Spleen (tissue), 11 donors: ENCODE data around the gene FBN2. TPM values are rescaled to one million over a fixed set of nuclear protein-coding genes. Genes with fewer than 3 reads are reported as not detected.

Experiments
- DNase-seq: peaks from one replicate; pipeline ENCODE4 v3.0.0-alpha.2; 2020
- H3K27ac ChIP-seq, 8 donors: fragments of 200-600 bp; sonication (generic) in 7 of 8; 1 replicate in 4 of 8; 2 replicates in 4 of 8; pipeline versions ENCODE4 v1.5.0 to v1.8.0; 2016 to 2021; ENCODE audit warnings: inconsistent platforms in 4 of 8, mild to moderate bottlenecking in 4 of 8, moderate library complexity in 1 of 8
- H3K27me3 ChIP-seq, 7 donors: fragments of 200-600 bp; sonication (generic) in 6 of 7; replicated peaks in 1 of 7; 1 replicate in 4 of 7; 2 replicates in 3 of 7; pipeline versions ENCODE4 v1.5.0 to v1.8.0; 2016 to 2021; ENCODE audit warnings: inconsistent platforms in 3 of 7, mild to moderate bottlenecking in 1 of 7
- H3K36me3 ChIP-seq, 6 donors: fragments of 200-600 bp; sonication (generic) in 5 of 6; 1 replicate in 4 of 6; 2 replicates in 2 of 6; pipeline versions ENCODE4 v1.5.0 to v1.8.0; 2016 to 2021; ENCODE audit warnings: inconsistent platforms in 2 of 6
- H3K4me1 ChIP-seq, 6 donors: fragments of 200-600 bp; sonication (generic) in 5 of 6; 1 replicate in 3 of 6; 2 replicates in 3 of 6; pipeline versions ENCODE4 v1.5.0 to v1.8.0; 2016 to 2021; ENCODE audit warnings: inconsistent platforms in 3 of 6
- H3K4me3 ChIP-seq, 8 donors: fragments of 200-600 bp; sonication (generic) in 7 of 8; 1 replicate in 4 of 8; 2 replicates in 4 of 8; pipeline versions ENCODE4 v1.5.0 to v1.8.0; 2016 to 2021; ENCODE audit warnings: inconsistent platforms in 4 of 8, mild to moderate bottlenecking in 4 of 8, moderate library complexity in 2 of 8
- H3K9me3 ChIP-seq, 8 donors: fragments of 200-600 bp; sonication (generic) in 7 of 8; 1 replicate in 4 of 8; 2 replicates in 4 of 8; pipeline versions ENCODE4 v1.5.0 to v1.8.0; 2016 to 2021; ENCODE audit warnings: inconsistent platforms in 4 of 8
- CTCF ChIP-seq, 11 experiments: fragments of 200-600 bp in 7 of 11; fragments of 450-650 bp in 4 of 11; sonication (generic) in 4 of 11; IDR thresholded peaks in 8 of 11; conservative IDR thresholded peaks in 3 of 11; 1 replicate in 7 of 11; 2 replicates in 4 of 11; pipeline versions ENCODE4 v1.4.0 to v1.8.0; 2016 to 2021; ENCODE audit warnings: antibody characterized with exemption in 11 of 11, inconsistent platforms in 4 of 11, mild to moderate bottlenecking in 1 of 11
- POLR2A ChIP-seq, 3 donors: fragments of 450-650 bp; IDR thresholded peaks; one replicate each; pipeline ENCODE4 v1.5.1; 2017; ENCODE audit warnings: antibody characterized with exemption in 3 of 3, mild to moderate bottlenecking in 1 of 3
- POLR2AphosphoS5 ChIP-seq, 3 donors: sonication (generic); formaldehyde crosslinking; IDR thresholded peaks; one replicate each; pipeline ENCODE4 v1.5.1; 2017; ENCODE audit warnings: antibody characterized with exemption in 3 of 3
- WGBS, 5 donors: extraction: QIAGEN DNeasy Blood & Tissue Kit in 3 of 5; methylation state at CpG; one replicate each; pipeline versions ENCODE4 v1.1.5 to v1.1.7; 2013 to 2018; 5-methylcytosine and 5-hydroxymethylcytosine counted together
- intact Hi-C: fragments of 100-400 bp; cut with DNase I; formaldehyde crosslinking; loops from one replicate; pipeline ENCODE4 v1.15.0; 2023; ENCODE audit warnings: low total_unique reads
- polyA plus RNA-seq, 3 donors: library from polyadenylated mRNA; stranded (reverse); fragments of 200-250 nt; gene quantifications; one replicate each; pipeline ENCODE4 v1.2.1, GENCODE V29; 2013
- total RNA-seq, 7 donors: library from RNA; depleted of rRNA in 3 of 7; stranded (reverse); fragments of >200 nt in 3 of 7; fragmentation: NEBNext Ultra II Directional in 4 of 7; extraction: Animal tissue kit (Norgen Biotek cat#: 25700) in 4 of 7; gene quantifications; one replicate each; pipeline versions ENCODE4 v1.1.0 to v1.2.1, GENCODE V29; 2016 to 2021
- donor health status: healthy with polysubstance abuse.
- donor health status: DM: no; HTN: no; CAD: no; lungs with moderate emphysema.
- donor health status: DM: no; HTN: no; CAD: no.
- donor health status: Bipolar disorder and iron deficiency.
- donor health status: healthy.
- donor health status: DM: no; HTN: no; CAD: no.
- donor health status: DM: yes; HTN: yes; CAD: no.

FBN2 gene
- total and polyA plus RNA-seq, 10 donors, result 0.21 to 7.6 (median 2.6) TPM

GRCh38 chr5:128436749-128437188 lies 101.3 kb downstream of the FBN2 start:
- Histone ChIP-seq H3K4me1 (no peaks in the 10 kb centered on the region), H3K36me3 (no peaks in the 10 kb centered on the region), H3K4me3 (no peak overlapping the region), H3K27me3 (no peaks in the 10 kb centered on the region), H3K27ac (no peak overlapping the region), H3K9me3 (no peaks in the 10 kb centered on the region)
- DNase-seq, result no peak
- intact Hi-C loops, result no loop called here
- TF ChIP-seq POLR2A (IDR thresholded peaks at IDR 0.05), result no peak
- TF ChIP-seq POLR2AphosphoS5 (IDR thresholded peaks at IDR 0.05), result no peak
- TF ChIP-seq CTCF (IDR thresholded peaks at IDR 0.05 in 8 of 11, conservative IDR thresholded peaks at IDR 0.05 in 3 of 11), result no peak
- 86 to 94% (median 93%) methylated on average over 4 of the region's 4 CpGs for WGBS, 5 donors

GRCh38 chr5:128435861-128436260 lies 102.2 kb downstream of the FBN2 start:
- intact Hi-C loops, result no loop called here
- H3K27ac ChIP-seq, result no peak overlapping the region
- H3K9me3 ChIP-seq, result no peaks in the 10 kb centered on the region
- TF ChIP-seq POLR2AphosphoS5 (IDR thresholded peaks at IDR 0.05) (no peak), CTCF (IDR thresholded peaks at IDR 0.05 in 8 of 11, conservative IDR thresholded peaks at IDR 0.05 in 3 of 11) (no peak), POLR2A (IDR thresholded peaks at IDR 0.05) (no peak)
- H3K4me3 ChIP-seq, result no peak overlapping the region
- no peaks in the 10 kb centered on the region for H3K27me3 ChIP-seq
- DNase-seq, result no peak
- no peaks in the 10 kb centered on the region for H3K36me3 ChIP-seq
- no peaks in the 10 kb centered on the region for H3K4me1 ChIP-seq
- WGBS, 5 donors, result 76 to 89% (median 78%) methylated on average over 4 of the region's 4 CpGs

GRCh38 chr5:128434993-128435392 lies 103.1 kb downstream of the FBN2 start:
- H3K27ac ChIP-seq, result no peak overlapping the region
- TF ChIP-seq POLR2AphosphoS5 (IDR thresholded peaks at IDR 0.05) (no peak), CTCF (IDR thresholded peaks at IDR 0.05 in 8 of 11, conservative IDR thresholded peaks at IDR 0.05 in 3 of 11) (no peak), POLR2A (IDR thresholded peaks at IDR 0.05) (no peak)
- intact Hi-C loops, result no loop called here
- H3K36me3 ChIP-seq, result no peaks in the 10 kb centered on the region
- no peaks in the 10 kb centered on the region for H3K27me3 ChIP-seq
- no peaks in the 10 kb centered on the region for H3K9me3 ChIP-seq
- DNase-seq, result no peak
- no peaks in the 10 kb centered on the region for H3K4me1 ChIP-seq
- H3K4me3 ChIP-seq, result no peak overlapping the region

GRCh38 chr5:128432913-128433440 lies 105.1 kb downstream of the FBN2 start:
- H3K4me3 ChIP-seq, result no peak overlapping the region
- no peaks in the 10 kb centered on the region for H3K4me1 ChIP-seq
- no peaks in the 10 kb centered on the region for H3K27me3 ChIP-seq
- 80 to 91% (median 89%) methylated on average over 2 of the region's 2 CpGs for WGBS, 5 donors
- no peaks in the 10 kb centered on the region for H3K9me3 ChIP-seq
- TF ChIP-seq POLR2AphosphoS5 (IDR thresholded peaks at IDR 0.05) (no peak), CTCF (IDR thresholded peaks at IDR 0.05 in 8 of 11, conservative IDR thresholded peaks at IDR 0.05 in 3 of 11) (no peak)
- DNase-seq, result no peak
- intact Hi-C loops, result no loop called here
- H3K36me3 ChIP-seq, result no peaks in the 10 kb centered on the region
- H3K27ac ChIP-seq, result no peak overlapping the region
